SK-N-SH (cell line): Measurements from ENCODE around the gene TRPC6. TPM values are rescaled to one million over a fixed set of nuclear protein-coding genes. Genes with fewer than 3 reads are reported as not detected.

ENCODE experiments used
- CTCF ChIA-PET: fragments of 300-600, 350-600 bp; formaldehyde crosslinking; extraction: SDS; loops from one replicate; lab custom pipeline; 2021; lab: Yijun Ruan, JAX
- POLR2A ChIA-PET: fragments of 350-600 bp; sonication (Branson Sonifier 250); formaldehyde crosslinking; extraction: SDS; loops from one replicate; lab custom pipeline; 2020; ENCODE audit warnings: antibody characterized with exemption, inconsistent platforms; lab: Yijun Ruan, JAX
- DNase-seq: peaks from one replicate; pipeline ENCODE4 v3.0.0; 2012
- H2AFZ ChIP-seq: fragments of 200-600 bp; sonication (generic); 2 replicates; pipeline ENCODE4 v1.8.1; 2016; ENCODE audit warnings: antibody characterized with exemption, mild to moderate bottlenecking, low read depth
- H3F3A ChIP-seq: fragments of 200-600 bp; sonication (generic); replicated peaks from 2 replicates; pipeline ENCODE3; 2016; ENCODE audit warnings: antibody characterized with exemption, mild to moderate bottlenecking; ENCODE audit not compliant: insufficient read depth
- H3K27ac ChIP-seq, 2 experiments: fragments of 200-500 bp in 1 of 2; fragments of 200-600 bp in 1 of 2; sonication (Bioruptor generic) in 1 of 2; sonication (generic), shearing (Covaris generic) in 1 of 2; 2 replicates each; pipeline versions ENCODE4 v1.5.1 to v1.6.1; 2014 to 2016; ENCODE audit warnings: low read depth in 2 of 2, inconsistent platforms in 1 of 2, low read length in 1 of 2, mild to moderate bottlenecking in 1 of 2, mixed read lengths in 1 of 2
- H3K27me3 ChIP-seq: fragments of 200-600 bp; sonication (generic), shearing (Covaris generic); 2 replicates; pipeline ENCODE4 v1.6.1; 2016; ENCODE audit warnings: mixed run types; ENCODE audit not compliant: insufficient read depth
- H3K36me3 ChIP-seq, 2 experiments: fragments of 200-500 bp in 1 of 2; fragments of 200-600 bp in 1 of 2; sonication (Bioruptor generic) in 1 of 2; sonication (generic) in 1 of 2; replicated peaks in 1 of 2; 2 replicates each; pipeline versions ENCODE3 to v1.5.1; 2014 to 2016; ENCODE audit warnings: low read length in 1 of 2, mild to moderate bottlenecking in 1 of 2; ENCODE audit not compliant: insufficient read depth in 2 of 2, control insufficient read depth in 1 of 2
- H3K4me1 ChIP-seq, 2 experiments: fragments of 200-500 bp in 1 of 2; fragments of 200-600 bp in 1 of 2; sonication (Bioruptor generic) in 1 of 2; sonication (generic), shearing (Covaris generic) in 1 of 2; 2 replicates each; pipeline versions ENCODE4 v1.5.1 to v1.6.1; 2014 to 2016; ENCODE audit warnings: low read depth in 1 of 2, low read length in 1 of 2, mixed run types in 1 of 2; ENCODE audit not compliant: insufficient read depth in 2 of 2, control insufficient read depth in 1 of 2
- H3K4me2 ChIP-seq: fragments of 200-600 bp; sonication (generic), shearing (Covaris generic); 2 replicates; pipeline ENCODE4 v1.6.1; 2017; ENCODE audit warnings: mixed run types
- H3K4me3 ChIP-seq, 2 experiments: fragments of 200-500 bp in 1 of 2; fragments of 200-600 bp in 1 of 2; sonication (Bioruptor generic) in 1 of 2; sonication (generic), shearing (Covaris generic) in 1 of 2; 2 replicates each; pipeline versions ENCODE4 v1.5.1 to v1.8.1; 2014 to 2016; ENCODE audit warnings: low read depth in 2 of 2, inconsistent platforms in 1 of 2, low read length in 1 of 2, mild to moderate bottlenecking in 1 of 2, mixed read lengths in 1 of 2, moderate library complexity in 1 of 2
- H3K79me2 ChIP-seq: fragments of 200-600 bp; sonication (generic); 2 replicates; pipeline ENCODE4 v1.8.1; 2017; ENCODE audit warnings: mild to moderate bottlenecking; ENCODE audit not compliant: insufficient read depth
- H3K9ac ChIP-seq: fragments of 200-600 bp; sonication (generic); 2 replicates; pipeline ENCODE4 v1.6.1; 2017; ENCODE audit warnings: mixed run types
- H3K9me2 ChIP-seq: fragments of 200-600 bp; sonication (generic); 2 replicates; pipeline ENCODE4 v1.6.1; 2017; ENCODE audit warnings: mixed run types
- H3K9me3 ChIP-seq: fragments of 200-600 bp; sonication (generic); 2 replicates; pipeline ENCODE4 v1.6.1; 2017; ENCODE audit warnings: mixed run types, mild to moderate bottlenecking, moderate library complexity
- H4K20me1 ChIP-seq: fragments of 200-600 bp; sonication (generic); 2 replicates; pipeline ENCODE4 v1.6.1; 2017; ENCODE audit warnings: mild to moderate bottlenecking, mixed run types; ENCODE audit not compliant: insufficient read depth
- CHD2 ChIP-seq: fragments of 150-350 bp; IDR thresholded peaks from 2 replicates; pipeline ENCODE4 v1.6.1; 2018; ENCODE audit warnings: low read length; ENCODE audit not compliant: partially characterized antibody
- CTCF ChIP-seq: fragments of 200-600 bp; sonication (generic); IDR thresholded peaks from 2 replicates; pipeline ENCODE4 v1.6.1; 2017; ENCODE audit warnings: antibody characterized with exemption, mild to moderate bottlenecking, moderate library complexity
- EP300 ChIP-seq, 2 experiments: IDR thresholded peaks; 2 replicates each; pipeline versions ENCODE4 v1.4.0 to v1.6.1; 2012; ENCODE audit warnings: borderline replicate concordance in 1 of 2, low read depth in 1 of 2, low read length in 1 of 2
- FOSL2 ChIP-seq: IDR thresholded peaks from 2 replicates; pipeline ENCODE4 v1.4.0; 2012; ENCODE audit warnings: low read depth, mild to moderate bottlenecking, moderate library complexity, borderline replicate concordance
- FOXM1 ChIP-seq: IDR thresholded peaks from 2 replicates; pipeline ENCODE4 v1.4.0; 2012; ENCODE audit warnings: low read depth, mild to moderate bottlenecking
- GABPA ChIP-seq: IDR thresholded peaks from 2 replicates; pipeline ENCODE4 v1.4.0; 2012; ENCODE audit warnings: low read depth, mild to moderate bottlenecking
- JUND ChIP-seq: IDR thresholded peaks from 2 replicates; pipeline ENCODE4 v1.4.0; 2012
- MXI1 ChIP-seq: IDR thresholded peaks from 2 replicates; pipeline ENCODE4 v1.6.1; 2012; ENCODE audit warnings: mild to moderate bottlenecking, low read depth, low read length, improper control_type of control experiment
- NRF1 ChIP-seq: IDR thresholded peaks from 2 replicates; pipeline ENCODE4 v1.6.1; 2012; ENCODE audit warnings: low read depth, mild to moderate bottlenecking, low read length
- POLR2AphosphoS5 ChIP-seq: IDR thresholded peaks from 2 replicates; pipeline ENCODE4 v1.6.1; 2012; ENCODE audit warnings: low read depth, low read length
- SIN3A ChIP-seq: IDR thresholded peaks from 2 replicates; pipeline ENCODE4 v1.6.1; 2012; ENCODE audit warnings: low read depth, mild to moderate bottlenecking, low read length, moderate library complexity, borderline replicate concordance
- SMC3 ChIP-seq: IDR thresholded peaks from 2 replicates; pipeline ENCODE4 v1.6.1; 2012; ENCODE audit warnings: low read depth, low read length, improper control_type of control experiment
- TAF1 ChIP-seq: IDR thresholded peaks from 2 replicates; pipeline ENCODE4 v1.6.1; 2012; ENCODE audit warnings: low read depth, mild to moderate bottlenecking, low read length, moderate library complexity, borderline replicate concordance
- TEAD4 ChIP-seq: IDR thresholded peaks from 2 replicates; pipeline ENCODE4 v1.4.0; 2012; ENCODE audit warnings: mild to moderate bottlenecking, borderline replicate concordance; ENCODE audit not compliant: insufficient read depth
- WGBS: methylation state at CpG from one replicate; pipeline ENCODE4 v1.1.6; 2017; ENCODE audit warnings: low lambda C conversion rate; 5-methylcytosine and 5-hydroxymethylcytosine counted together
- polyA plus RNA-seq, 3 experiments: library from polyadenylated mRNA; depleted of rRNA; stranded (reverse); fragments of >200 nt; gene quantifications; 2 replicates each; pipeline ENCODE4 v1.2.3, GENCODE V29; 2012
- TF ChIP-seq, protein P1 (sequence below): IDR thresholded peaks from 2 replicates; pipeline ENCODE4 v1.6.1; 2012; ENCODE audit warnings: mild to moderate bottlenecking, low read depth, low read length, moderate library complexity
- TF ChIP-seq, protein P2 (sequence below): IDR thresholded peaks from 2 replicates; pipeline ENCODE4 v1.4.0; 2012; ENCODE audit warnings: low read depth, borderline replicate concordance

The TRPC6 gene
- polyA plus RNA-seq, 1 of the 3 experiments (the other 2 are of a cell fraction) = not detected

GRCh38 chr11:101433151-101433550, 150.7 kb downstream of the TRPC6 start:
- no peak overlapping the region for H2AFZ ChIP-seq
- no peaks in the 10 kb centered on the region for H3K4me1 ChIP-seq
- H3K36me3 ChIP-seq = no peaks in the 10 kb centered on the region
- no peaks in the 10 kb centered on the region for H3K27me3 ChIP-seq
- no peak overlapping the region for H3K9ac ChIP-seq
- WGBS = 36% methylated on average over 4 of the region's 4 CpGs
- H3K4me3 ChIP-seq = no peak overlapping the region
- no peaks in the 10 kb centered on the region for H3K9me2 ChIP-seq
- POLR2A ChIA-PET = no interaction called here
- CTCF ChIA-PET = no interaction called here
- H3K79me2 ChIP-seq = no peaks in the 10 kb centered on the region
- no peaks in the 10 kb centered on the region for H3K9me3 ChIP-seq
- H3K27ac ChIP-seq = no peak overlapping the region
- H3F3A ChIP-seq = no peaks in the 10 kb centered on the region
- no peak for DNase-seq
- H4K20me1 ChIP-seq = no peaks in the 10 kb centered on the region
- TF ChIP-seq TAF1 (no peak), NRF1 (no peak), POLR2AphosphoS5 (no peak), SMC3 (no peak), CTCF (no peak), EP300 (IDR thresholded peaks at IDR 0.05; ENCODE audit: borderline replicate concordance in 1 of 2, low read depth in 1 of 2, low read length in 1 of 2) (no peak), FOSL2 (no peak), GABPA (no peak), FOXM1 (no peak), JUND (no peak), CHD2 (no peak), SIN3A (no peak), MXI1 (no peak), TEAD4 (no peak)
- TF ChIP-seq, protein P1, sequence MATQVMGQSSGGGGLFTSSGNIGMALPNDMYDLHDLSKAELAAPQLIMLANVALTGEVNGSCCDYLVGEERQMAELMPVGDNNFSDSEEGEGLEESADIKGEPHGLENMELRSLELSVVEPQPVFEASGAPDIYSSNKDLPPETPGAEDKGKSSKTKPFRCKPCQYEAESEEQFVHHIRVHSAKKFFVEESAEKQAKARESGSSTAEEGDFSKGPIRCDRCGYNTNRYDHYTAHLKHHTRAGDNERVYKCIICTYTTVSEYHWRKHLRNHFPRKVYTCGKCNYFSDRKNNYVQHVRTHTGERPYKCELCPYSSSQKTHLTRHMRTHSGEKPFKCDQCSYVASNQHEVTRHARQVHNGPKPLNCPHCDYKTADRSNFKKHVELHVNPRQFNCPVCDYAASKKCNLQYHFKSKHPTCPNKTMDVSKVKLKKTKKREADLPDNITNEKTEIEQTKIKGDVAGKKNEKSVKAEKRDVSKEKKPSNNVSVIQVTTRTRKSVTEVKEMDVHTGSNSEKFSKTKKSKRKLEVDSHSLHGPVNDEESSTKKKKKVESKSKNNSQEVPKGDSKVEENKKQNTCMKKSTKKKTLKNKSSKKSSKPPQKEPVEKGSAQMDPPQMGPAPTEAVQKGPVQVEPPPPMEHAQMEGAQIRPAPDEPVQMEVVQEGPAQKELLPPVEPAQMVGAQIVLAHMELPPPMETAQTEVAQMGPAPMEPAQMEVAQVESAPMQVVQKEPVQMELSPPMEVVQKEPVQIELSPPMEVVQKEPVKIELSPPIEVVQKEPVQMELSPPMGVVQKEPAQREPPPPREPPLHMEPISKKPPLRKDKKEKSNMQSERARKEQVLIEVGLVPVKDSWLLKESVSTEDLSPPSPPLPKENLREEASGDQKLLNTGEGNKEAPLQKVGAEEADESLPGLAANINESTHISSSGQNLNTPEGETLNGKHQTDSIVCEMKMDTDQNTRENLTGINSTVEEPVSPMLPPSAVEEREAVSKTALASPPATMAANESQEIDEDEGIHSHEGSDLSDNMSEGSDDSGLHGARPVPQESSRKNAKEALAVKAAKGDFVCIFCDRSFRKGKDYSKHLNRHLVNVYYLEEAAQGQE = no peak
- TF ChIP-seq, protein P2, sequence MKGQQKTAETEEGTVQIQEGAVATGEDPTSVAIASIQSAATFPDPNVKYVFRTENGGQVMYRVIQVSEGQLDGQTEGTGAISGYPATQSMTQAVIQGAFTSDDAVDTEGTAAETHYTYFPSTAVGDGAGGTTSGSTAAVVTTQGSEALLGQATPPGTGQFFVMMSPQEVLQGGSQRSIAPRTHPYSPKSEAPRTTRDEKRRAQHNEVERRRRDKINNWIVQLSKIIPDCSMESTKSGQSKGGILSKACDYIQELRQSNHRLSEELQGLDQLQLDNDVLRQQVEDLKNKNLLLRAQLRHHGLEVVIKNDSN = no peak
- H3K4me2 ChIP-seq = no peak overlapping the region
